ENCODE data around the gene SEC24B.

GRCh38 chr4:109553130-109553529 is 119.5 kb downstream of the SEC24B start:
- TF ChIP-seq BHLHE40 (IDR thresholded peaks at IDR 0.05; ENCODE audit: borderline replicate concordance) (no peak), ARNT (IDR thresholded peaks at IDR 0.05) (no peak), ZNF384 (IDR thresholded peaks at IDR 0.05) (no peak), PKNOX1 (IDR thresholded peaks at IDR 0.05) (no peak)

All from HEK293T (cell line).